Islet of Langerhans (tissue), 1 donor: Measurements from ENCODE around the gene CNOT1.
"Not testable (repeated sequence)": the region's sequence is repeated elsewhere in the genome, so short reads cannot be mapped to it uniquely, and the experiment has no call there.

ENCODE experiments used
- FAIRE-seq: peaks from one replicate; lab custom pipeline; 2011; peaks lifted over from hg19 to GRCh38; lab: Jason Lieb, UNC

CNOT1 gene

GRCh38 chr16:58629733-58630640 is at the start of gene CNOT1:
Gene CNOT1, minus strand, starts transcription at chr16:58629826. Its CDS starts 30,489 bp downstream, at chr16:58599337.
- peak; percentile 89 for FAIRE-seq

DNA sequence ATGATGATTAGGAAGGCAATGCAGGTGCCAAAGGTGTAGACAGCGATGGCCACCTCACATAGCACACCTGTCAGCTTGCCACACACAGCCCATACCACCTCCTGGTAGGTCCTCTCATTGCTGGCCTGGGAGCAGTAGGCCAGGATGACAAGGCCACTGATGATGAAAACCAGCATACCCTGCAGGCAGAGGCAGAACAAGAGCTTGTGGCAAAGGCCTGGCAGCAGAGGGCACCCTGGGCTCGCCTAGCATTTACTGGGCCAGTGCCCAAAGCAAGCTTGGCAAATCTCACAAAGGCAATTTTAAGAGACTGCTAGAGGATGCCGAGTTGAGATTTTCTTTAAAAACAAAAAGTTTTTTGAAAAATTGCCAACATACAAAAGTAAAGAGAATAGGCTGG is 49.1 kb upstream of the CNOT1 start:
- no peak for FAIRE-seq

GRCh38 chr16:58678269-58678668 is 48.6 kb upstream of the CNOT1 start:
- FAIRE-seq = no peak

DNA sequence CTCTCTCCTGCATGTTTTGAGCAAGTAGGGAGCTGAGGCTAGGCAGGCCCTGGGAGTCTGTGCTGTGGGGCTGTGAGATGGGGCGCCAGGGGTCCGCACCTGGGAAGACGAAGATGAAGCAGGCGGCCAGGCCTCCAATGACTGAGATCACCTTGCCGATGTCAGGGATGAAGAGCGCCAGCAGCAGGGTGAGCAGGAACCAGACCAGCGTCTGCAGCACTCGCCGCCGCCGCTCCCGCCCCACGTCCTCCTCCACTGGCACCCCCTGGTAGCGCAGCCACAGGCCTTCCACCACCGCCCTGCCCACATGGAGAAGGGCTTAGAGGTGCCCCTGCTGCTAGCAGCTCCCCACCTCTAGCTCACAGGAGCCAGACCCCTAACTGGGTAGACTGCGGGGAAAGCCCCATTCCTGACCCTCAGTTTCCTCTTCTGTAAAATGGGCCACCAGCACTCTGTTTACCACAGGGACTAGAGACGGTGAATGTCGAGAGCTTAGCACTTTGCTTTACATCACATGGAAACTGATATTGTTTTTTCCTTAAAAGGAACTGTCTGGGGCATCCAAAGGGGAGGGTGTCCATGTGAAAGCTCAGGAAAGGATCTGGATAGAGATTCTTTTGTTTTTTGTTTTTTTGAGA is 41.4 kb upstream of the CNOT1 start:
- FAIRE-seq = no peak

GRCh38 chr16:58670177-58670576 is 40.6 kb upstream of the CNOT1 start:
- no peak for FAIRE-seq

DNA sequence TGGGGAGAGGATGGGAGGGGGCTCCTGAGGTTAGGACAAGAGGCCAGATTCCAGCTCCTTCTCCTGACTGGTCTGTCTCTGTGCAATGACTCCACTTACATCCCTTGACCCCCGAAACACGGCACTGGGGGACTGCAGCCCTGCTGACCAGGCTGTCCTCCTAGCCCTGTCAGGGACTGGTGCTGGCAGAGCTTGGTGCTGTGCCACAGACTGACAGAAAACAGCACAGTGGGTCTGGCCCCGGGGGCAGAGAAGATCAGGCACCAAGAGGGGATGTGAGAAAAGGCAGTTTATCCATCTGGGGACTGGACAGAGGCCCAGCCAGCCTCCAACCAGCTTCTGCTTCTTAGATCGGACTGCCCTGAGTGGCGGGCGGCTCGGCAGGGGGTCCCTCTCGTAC is 35.6 kb upstream of the CNOT1 start:
- FAIRE-seq = no peak

GRCh38 chr16:58661199-58661830 is 31.7 kb upstream of the CNOT1 start:
- FAIRE-seq = peak; percentile 93

DNA sequence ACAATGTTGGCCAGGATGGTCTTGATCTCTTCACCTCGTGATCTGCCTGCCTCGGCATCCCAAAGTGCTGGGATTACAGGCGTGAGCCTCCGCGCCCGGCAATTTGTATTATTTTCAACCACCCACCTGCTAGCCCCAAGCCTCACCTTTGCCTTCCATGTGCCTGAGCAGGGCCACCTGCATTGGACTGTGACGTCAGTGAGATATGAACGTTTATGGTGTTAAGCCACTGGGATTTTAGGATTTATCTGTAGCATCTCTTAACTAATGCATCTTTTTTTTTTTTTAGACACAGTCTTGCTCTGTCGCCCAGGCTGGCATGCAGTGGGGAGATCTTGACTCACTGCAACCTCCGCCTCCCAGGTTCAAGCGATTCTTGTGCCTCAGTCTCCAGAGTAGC is 30.3 kb upstream of the CNOT1 start:
- FAIRE-seq = not testable (repeated sequence)

- no peak for FAIRE-seq
Measured at GRCh38 chr16:58658796-58659211, 29.2 kb upstream of the CNOT1 start.

DNA sequence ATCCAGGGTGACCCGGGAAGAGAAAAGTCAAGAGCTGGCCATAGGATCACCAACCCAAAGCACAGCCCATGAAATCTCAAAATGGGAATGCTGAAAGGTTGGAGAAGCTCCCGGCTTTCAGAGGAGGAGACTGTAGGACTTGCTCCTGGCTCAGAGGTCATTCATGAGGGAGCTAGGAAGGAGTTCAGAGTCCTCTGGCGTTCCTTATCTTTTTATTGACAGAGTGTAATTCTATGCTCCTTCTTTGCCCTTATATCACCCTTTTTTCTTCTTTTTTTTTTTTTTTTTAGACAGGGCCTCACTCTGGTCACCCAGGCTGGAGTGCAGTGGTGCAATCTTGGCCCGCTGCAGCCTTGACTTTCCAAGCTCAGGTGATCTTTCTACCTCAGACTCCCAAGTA is 27.3 kb upstream of the CNOT1 start:
- no peak for FAIRE-seq

DNA sequence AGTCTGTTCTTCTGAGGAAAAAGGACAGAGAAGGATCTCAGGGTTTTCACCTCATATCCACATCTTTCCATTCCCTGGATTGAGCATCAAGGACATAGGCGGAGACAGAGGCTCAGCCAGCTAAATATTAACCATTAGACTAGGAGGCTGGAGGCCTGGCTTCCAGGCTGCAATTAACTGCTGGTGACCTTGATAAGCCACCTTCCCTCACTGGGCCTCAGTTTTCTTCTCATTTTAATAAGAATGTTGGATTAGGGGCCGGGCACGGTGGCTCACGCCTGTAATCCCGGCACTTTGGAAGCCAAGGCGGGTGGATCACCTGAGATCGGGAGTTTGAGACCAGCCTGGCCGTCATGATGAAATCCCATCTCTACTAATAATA is 25.6 kb upstream of the CNOT1 start:
- FAIRE-seq = no peak

DNA sequence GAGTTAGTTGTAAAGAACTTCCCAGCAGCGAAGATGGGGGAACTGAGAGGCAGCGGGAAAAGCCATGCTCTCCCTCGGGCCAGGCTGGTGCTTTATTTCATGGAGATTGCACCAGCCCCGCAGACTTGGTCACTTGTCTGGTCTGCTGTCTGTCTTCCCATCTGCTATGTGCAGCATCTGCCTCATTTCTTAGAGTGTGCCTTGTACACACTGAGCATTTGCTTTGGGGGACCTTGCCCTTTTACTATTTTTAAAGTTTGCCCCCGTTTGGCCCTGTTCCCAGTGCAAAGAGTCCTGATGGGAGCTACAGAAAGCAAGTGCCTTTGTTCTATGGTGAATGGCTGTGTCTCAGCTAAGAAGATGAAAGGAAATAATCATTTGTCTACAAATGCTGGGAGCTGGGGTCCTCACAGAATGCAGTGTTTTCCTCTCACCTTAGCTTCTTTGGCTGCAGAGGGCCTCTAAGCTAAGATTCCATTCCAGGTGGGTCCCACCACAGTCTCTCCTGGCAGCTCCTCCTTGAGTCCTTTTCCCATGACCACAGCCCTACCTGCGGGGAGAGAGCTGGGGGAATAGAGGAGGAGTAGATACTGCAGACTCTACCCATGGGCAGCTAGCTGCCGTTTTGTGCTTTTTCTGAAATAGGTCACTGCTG is 25.1 kb upstream of the CNOT1 start:
- FAIRE-seq = no peak

DNA sequence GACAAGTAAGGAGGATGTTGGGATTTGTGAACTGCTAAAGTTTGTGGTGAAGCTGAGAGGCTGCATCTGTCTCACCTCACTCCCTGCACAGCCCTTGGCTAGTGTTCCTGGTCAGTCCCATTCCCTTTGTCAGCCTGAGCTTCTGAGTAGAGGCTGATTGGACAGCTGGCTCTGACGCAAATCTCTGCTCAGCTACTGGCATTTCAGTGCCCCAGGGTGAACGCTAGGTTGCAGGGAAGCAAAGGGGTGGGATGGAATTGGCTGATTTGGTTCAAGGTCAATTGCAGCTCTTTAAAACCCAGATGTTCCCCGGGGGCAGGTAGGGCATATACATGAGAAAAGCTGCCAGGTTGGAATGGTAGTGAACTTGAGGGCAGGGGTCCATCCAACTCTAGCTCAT is 23.1 kb upstream of the CNOT1 start:
- no peak for FAIRE-seq

GRCh38 chr16:58651965-58652348 is 22.3 kb upstream of the CNOT1 start:
- no peak for FAIRE-seq

GRCh38 chr16:58649707-58650106 is 20.1 kb upstream of the CNOT1 start:
- no peak for FAIRE-seq

GRCh38 chr16:58647107-58647506 is 17.5 kb upstream of the CNOT1 start:
- FAIRE-seq = no peak

DNA sequence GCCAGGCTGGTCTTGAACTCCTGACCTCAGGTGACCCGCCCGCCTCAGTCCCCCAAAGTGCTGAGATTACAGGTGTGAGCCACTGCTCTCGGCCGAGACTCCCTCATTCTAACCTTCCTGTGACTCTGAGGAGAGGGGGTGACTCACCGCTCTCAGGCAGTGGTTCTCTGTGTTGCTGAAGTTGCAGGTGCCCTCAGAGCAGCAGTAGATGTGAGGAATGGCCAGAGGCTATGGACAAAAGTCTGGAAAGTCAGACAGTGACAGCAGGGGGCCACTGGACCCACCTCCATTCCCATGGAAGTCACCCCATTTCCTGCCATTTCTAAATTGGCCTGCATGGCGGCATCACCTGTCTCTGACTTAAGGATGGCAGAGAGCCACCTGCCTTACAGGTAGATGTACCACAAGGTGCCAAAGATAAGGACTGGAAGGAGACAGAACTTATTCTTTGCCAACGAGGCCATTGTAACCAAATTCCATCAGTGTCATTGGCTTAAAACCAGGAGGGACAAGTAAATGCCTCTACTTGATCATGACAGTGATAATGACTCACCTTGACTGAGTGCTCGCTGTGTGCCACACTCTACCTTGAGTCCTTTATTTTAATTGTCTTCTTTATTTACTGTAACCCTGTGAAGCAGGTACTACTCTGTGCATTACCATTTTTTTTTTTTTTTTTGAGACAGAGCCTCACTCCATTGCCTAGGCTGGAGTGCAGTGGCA is 15.3 kb upstream of the CNOT1 start:
- FAIRE-seq = no peak

DNA sequence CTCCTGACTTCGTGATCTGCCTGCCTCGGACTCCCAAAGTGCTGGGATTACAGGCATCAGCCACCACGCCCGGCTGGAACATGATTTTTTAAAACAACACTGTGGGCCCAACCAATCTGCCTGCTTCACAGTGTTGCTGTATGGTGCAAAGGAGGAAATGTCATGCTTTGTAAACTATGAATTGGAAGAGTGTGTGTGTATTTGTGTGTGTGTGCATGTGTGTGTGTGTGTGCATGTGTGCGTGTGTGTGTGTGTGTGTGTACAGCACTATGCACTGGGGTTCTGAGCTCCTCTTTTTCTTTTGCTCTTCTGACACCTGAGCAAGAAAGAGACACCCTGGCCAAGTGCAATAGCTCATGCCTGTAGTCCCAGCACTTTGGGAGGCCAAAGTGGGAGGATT is 14.5 kb upstream of the CNOT1 start:
- no peak for FAIRE-seq

- FAIRE-seq = no peak
Measured at GRCh38 chr16:58640949-58641348, 11.3 kb upstream of the CNOT1 start.

DNA sequence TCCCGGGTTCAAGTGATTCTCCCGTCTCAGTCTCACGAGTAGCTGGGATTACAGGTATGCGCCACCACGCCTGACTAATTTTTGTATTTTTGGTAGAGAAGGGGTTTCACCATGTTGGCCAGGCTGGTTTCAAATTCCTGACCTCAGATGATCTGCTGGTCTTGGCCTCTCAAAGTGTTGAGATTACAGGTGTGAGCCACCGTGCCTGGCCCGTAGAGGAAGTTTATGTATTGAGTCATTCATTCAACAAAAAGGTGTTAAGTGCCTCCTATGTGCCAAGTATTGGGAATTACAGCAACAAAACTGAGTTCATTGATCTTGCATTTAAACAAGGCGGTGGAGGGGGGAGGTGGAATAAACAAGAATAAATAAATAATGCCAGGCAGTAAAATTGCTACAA is 10.2 kb upstream of the CNOT1 start:
- FAIRE-seq = no peak

DNA sequence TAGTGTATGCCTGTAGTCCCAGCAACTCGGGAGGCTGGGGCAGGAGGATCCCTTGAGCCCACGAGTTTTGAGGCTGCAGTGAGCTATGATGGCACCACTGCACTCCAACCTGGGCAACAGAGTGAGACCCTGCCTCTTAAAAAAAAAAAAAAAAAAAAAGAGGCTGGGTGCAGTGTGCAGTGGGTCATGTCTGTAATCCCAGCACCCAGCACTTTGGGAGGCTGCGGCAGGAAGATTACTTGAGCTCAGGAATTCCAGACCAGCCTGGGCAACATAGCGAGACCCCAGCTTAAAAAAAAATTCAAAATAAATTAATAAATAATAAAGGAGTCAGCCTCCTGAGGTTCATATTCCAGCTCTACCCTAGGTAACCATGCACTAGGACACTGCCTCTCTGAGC is 9.6 kb upstream of the CNOT1 start:
- no peak for FAIRE-seq
